Mammary epithelial cell (primary cell): Measurements from ENCODE around the gene SPIRE1.

ENCODE experiments used
- CTCF ChIP-seq, 2 donors: IDR thresholded peaks in 1 of 2; conservative IDR thresholded peaks in 1 of 2; 2 replicates each; pipeline ENCODE4 v1.5.1; 2011 to 2012; ENCODE audit warnings: inconsistent platforms in 2 of 2, low read length in 2 of 2, mild to moderate bottlenecking in 2 of 2, control low read depth in 1 of 2, low read depth in 1 of 2; ENCODE audit not compliant: insufficient read depth in 1 of 2; ENCODE audit errors: extremely low read depth in 1 of 2
- EZH2 ChIP-seq: IDR thresholded peaks from 2 replicates; pipeline ENCODE4 v1.6.1; 2012; ENCODE audit warnings: low read length, inconsistent platforms, borderline replicate concordance

- no peak for TF ChIP-seq CTCF (conservative IDR thresholded peaks at IDR 0.05 in 1 of 2, IDR thresholded peaks at IDR 0.05 in 1 of 2; ENCODE audit: extremely low read depth in 1 of 2, insufficient read depth in 1 of 2, low read depth in 1 of 2, low read length in 2 of 2)
- TF ChIP-seq EZH2: no peak
Measured at GRCh38 chr18:12597760-12598159, 60.1 kb downstream of the SPIRE1 start.
